DMS79 (cell line): ENCODE results near the gene SLC39A11.
A peak's percentile ranks its signal among the peaks of the same experiment; 100 is the strongest.
"Not testable (repeated sequence)": the region's sequence is repeated elsewhere in the genome, so short reads cannot be mapped to it uniquely, and the experiment has no call there.

ENCODE experiments used
- DNase-seq: peaks from one replicate; lab custom pipeline; 2025; lab: John Stamatoyannopoulos, UW

Gene SLC39A11

DNA sequence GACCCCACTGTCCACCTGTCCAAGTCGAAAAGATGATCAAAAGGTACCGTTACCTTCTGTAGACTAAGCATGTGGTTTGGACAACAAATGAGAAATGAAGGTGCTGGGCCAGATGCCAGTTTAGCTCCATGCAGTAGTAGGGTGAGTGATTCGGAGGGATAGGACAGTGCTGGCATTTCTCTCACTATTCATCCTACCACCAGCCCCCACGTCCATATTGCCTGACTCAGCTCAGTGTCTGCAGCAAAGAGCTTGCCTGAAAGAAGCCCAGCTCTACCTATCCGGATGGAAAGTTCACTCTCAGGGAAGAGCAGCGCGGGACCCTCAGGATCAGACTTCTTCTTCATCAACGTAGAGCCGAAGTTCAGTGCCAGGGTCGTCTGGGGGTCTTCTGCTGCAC is 145.0 kb downstream of the SLC39A11 start:
- no peak for DNase-seq

- no peak for DNase-seq
Measured at GRCh38 chr17:72946696-72947095, 145.8 kb downstream of the SLC39A11 start.

DNA sequence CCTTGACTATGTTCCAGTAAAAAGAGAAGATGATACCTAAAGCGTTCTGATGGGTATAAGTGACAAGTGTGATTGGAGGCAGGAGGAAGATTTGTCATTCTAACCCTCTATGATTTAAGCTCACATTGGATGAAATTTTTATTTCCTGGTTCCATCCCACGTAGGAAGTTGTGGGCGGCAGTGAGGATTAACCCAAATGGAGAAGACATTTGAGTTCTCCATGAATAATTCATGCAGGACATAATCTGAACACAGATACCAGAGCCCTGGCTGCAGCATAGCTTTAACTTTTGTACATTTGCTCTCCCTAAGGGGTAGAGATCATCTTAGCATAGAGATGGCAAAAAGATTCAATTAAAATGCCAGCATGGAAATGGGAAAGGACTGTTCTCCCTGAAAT is 146.3 kb downstream of the SLC39A11 start:
- DNase-seq: no peak

DNA sequence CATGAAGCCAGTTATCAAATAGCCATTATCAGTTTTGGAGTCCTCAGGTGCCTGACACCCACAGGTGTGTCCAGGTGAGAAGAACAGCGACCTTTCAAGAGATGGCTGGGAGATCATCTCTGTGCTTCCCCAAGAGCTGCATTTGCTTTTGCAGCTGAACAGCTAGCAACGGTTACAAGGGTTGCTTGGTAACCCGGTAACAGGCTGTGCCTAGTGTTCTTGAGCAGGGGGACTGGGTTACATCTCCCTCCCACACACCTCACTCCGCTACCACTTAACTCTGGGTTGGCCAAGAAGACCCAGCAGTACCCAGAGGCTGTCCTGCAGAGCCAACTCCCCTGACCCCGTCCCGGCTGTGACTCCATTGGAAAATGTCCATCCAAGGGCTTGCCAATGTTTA is 147.0 kb downstream of the SLC39A11 start:
- DNase-seq: no peak

GRCh38 chr17:72943826-72944689 is 148.4 kb downstream of the SLC39A11 start:
- no peak for DNase-seq

DNA sequence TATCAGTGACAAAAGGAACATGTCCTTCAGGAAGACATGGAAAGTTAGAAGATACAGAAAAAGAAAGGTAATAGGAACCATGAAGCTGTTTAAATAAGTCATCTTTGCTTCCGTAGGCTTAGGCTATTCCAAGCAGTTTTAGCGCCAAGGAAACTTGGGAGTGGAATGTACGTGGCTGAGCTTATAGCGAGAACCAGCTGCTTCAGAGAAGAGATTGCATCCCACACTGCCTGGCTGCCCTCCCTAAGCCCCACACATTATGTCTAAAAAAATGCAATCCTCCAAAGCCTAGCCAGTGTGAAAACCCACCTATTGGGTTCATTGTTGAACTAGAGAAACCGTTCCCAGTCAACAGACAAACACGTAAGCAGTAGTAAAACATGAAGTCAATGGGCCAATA is 149.9 kb downstream of the SLC39A11 start:
- no peak for DNase-seq

- DNase-seq: no peak
Measured at GRCh38 chr17:72940496-72940895, 152.0 kb downstream of the SLC39A11 start.

- no peak for DNase-seq
Measured at GRCh38 chr17:72938482-72938881, 154.0 kb downstream of the SLC39A11 start.

DNA sequence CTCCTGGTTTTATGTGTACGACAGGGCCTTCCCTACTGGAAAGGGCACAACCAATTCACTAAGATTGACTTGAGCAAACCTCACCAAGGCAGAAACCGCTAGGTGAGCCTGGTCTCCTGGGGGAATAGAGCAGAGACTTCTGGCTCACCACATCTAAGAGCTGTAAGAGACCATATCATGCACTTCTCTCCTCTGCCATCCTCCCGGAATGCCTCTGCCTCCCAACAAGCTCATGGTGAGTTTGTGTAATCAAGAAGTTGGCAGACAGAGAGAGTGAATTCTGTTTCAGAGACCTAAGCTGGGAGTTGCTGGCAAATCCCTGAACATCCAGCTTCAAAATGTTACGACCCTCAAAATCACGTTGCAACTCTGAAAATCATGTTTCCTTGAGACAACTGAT is 154.8 kb downstream of the SLC39A11 start:
- DNase-seq: no peak

DNA sequence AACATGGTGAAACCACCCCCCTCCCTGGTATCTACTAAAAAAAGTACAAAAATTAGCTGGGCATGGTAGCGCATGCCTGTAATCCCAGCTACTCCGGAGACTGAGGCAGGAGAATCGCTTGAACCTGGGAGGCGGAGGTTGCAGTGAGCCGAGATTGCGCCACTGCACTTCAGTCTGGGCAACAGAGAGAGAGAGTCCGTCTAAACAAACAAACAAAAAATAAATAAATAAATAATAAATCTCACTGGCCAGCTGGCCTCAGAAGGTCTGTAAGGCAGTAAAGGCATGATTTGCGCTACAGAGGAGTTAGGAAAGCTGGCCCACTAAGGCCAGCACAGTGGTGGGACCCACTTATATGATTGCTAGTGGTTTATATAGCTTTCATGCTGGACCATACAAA is 155.2 kb downstream of the SLC39A11 start:
- DNase-seq: not testable (repeated sequence)

DNA sequence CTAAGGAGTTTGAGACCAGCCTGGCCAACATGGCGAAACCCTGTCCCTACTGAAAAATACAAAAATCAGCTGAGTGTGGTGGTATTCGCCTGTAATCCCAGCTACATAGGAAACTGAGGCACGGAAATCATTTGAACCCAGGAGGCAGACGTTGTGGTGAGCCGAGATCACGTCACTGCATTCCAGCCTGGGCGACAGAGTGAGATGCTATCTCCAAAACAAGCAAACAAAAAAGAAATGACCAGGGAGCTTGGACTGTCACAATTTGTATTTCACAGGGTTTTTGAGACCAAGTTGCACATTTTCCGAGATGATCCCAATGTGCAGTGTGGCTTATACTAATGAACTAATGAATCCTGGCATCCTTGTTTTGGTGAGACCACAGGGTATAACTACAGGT is 156.5 kb downstream of the SLC39A11 start:
- no peak for DNase-seq

- DNase-seq: no peak
Measured at GRCh38 chr17:72934927-72935326, 157.6 kb downstream of the SLC39A11 start.

GRCh38 chr17:72931635-72932034 is 160.9 kb downstream of the SLC39A11 start:
- DNase-seq: no peak

DNA sequence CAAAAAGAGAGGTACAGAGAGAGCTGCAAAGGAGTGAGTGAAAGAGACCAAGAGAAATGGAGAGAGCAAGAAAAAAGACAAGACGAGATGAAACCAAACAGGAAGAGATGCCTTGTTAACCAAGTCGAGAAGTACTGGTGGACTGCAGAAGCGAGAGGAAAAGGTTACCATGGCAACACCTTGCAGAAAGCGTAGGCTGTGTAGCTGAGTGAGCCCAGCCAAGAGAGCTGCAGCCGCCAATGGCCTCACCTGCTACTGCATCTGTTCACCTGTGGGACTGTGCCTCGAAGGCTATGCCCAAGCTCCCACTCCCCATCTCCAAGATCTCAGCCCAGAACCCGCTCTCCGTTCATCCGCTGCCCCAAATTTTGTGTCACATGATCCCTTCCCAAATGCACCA is 161.3 kb downstream of the SLC39A11 start:
- peak; percentile 31 for DNase-seq

DNA sequence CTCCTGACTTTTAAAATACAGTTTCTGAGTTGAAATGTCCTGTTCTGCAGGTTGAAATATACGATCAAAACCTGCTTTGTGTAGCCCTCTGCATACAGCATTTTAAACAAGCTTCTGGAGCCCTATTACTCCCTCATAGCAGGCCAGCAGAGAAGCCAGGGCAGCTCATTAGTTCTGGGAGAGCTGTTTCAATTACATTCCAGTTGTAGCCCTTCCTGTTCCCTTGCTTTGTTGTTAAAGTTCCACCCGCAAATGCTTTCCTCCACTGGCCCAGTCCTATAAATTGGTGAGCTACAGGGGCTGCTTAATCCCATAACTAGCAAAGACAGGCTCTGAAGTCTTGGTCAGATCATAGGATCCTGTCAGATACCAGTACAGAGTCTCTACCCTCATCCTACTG is 162.5 kb downstream of the SLC39A11 start:
- no peak for DNase-seq

DNA sequence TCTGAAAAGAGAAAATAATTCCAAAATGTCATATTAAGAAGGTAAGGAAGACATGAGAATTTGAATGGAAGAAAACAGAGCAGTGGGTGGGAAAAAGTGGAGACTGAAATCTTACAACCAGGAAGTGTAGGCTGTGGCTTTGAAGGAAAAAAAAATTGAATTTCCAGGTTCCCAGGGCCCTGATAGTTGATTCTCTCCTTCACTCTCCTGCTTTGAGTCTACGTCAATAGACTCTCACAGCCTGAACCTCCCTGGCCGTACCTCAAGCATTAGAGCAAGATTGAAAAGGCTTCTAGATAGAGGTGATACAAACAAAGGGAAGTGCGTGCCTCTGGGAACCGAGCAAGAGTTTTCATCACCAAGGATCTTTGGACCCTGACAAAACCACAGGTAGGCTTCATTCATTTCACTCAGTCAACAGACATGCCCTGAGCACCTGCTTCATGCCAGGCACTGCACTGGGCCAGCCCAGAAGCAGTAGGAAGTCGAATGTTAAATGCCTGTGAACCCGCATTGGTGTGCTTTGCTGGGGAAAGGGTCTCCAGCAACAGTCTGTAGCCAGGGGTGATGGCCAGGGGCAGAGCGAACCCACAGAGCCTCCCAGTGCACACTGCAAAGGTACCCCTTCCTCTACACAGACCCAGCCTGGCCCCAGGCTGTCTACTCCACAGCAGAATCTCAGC is 163.9 kb downstream of the SLC39A11 start:
- DNase-seq: no peak

DNA sequence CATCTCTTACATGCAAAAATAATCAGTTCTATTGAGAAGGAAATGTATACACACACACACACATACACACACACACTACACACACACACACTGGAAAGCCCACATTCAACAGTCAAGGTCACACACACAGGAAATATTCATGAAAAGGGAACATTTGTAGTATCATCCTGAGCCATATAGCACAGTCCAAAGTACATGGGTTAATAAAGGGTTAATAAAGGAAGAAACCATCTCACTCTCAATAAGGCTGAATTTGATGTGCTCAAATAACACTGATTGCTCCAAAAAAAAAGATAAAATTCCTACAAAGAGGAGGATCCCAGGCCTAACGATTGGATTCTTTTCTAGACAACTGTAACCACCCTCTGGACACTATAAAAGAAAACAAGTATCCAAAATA is 164.7 kb downstream of the SLC39A11 start:
- no peak for DNase-seq

GRCh38 chr17:72927146-72927545 is 165.3 kb downstream of the SLC39A11 start:
- no peak for DNase-seq

- DNase-seq: no peak
Measured at GRCh38 chr17:72926171-72926570, 166.3 kb downstream of the SLC39A11 start.

- DNase-seq: no peak
Measured at GRCh38 chr17:72924196-72924595, 168.3 kb downstream of the SLC39A11 start.

- peak; percentile 79 for DNase-seq
Measured at GRCh38 chr17:72922219-72922618, 170.3 kb downstream of the SLC39A11 start.

GRCh38 chr17:72921347-72922054 is 171.0 kb downstream of the SLC39A11 start:
- no peak for DNase-seq

GRCh38 chr17:72920513-72920912 is 172.0 kb downstream of the SLC39A11 start:
- DNase-seq: no peak
